Measurements from ENCODE around the gene KLHL10. TPM values are rescaled to one million over a fixed set of nuclear protein-coding genes. Genes with fewer than 3 reads are reported as not detected.

Gene KLHL10
- total and polyA plus RNA-seq, 2 of the 13 experiments (the other 11 are each of a cell fraction or from before 2014, with no cell fraction given), result 0.04 to 0.08 TPM

DNA sequence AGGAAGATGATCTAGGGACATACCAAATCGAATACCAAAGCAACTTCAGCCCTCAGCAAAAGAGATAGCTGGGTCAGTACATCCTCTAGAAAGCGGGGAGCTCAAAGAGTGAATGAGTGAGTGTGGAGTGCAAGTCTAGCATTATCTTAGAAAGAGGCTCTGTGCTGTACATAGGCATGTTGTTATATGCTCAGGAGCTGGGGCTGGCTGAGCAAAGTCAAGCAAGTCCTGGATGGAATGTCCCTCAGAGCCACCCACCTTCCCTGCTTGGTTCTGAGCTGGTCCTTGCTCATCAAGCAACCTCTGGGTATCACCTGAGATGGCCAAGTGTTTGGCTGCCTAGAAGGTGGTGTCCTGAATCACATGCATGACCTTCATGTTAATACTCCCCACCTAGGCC is 32.5 kb downstream of the KLHL10 start:
- no peaks in the 10 kb centered on the region for H3K27me3 ChIP-seq (ENCODE audit: control insufficient read depth in 1 of 2, insufficient read depth in 2 of 2, low read length in 2 of 2)
- no peak for ATAC-seq
- no peaks in the 10 kb centered on the region for H3K9me3 ChIP-seq (ENCODE audit: low read length)
- H3K9ac ChIP-seq (ENCODE audit: insufficient read depth, low read depth, low read length), result no peak overlapping the region
- intact Hi-C loops (cut with micrococcal nuclease; ENCODE audit: unreplicated experiment) (no loop called here), in situ Hi-C loops (cut with HindIII; ENCODE audit: extremely low pct_ligation_motif_present, low pct_unique_long_range_greater_than_20kb) (no loop called here)
- H3K27ac ChIP-seq (ENCODE audit: extremely low read length, insufficient read depth, low read length), result peak overlapping the region; percentile 24
- no peak for DNase-seq (ENCODE audit: low spot score)
- H4K20me1 ChIP-seq (ENCODE audit: insufficient read depth, low read length), result no peaks in the 10 kb centered on the region
- BruUV-seq (replicated peaks), result no TSS peak
- H2AFZ ChIP-seq (ENCODE audit: low read length), result no peak overlapping the region
- no peak overlapping the region for H3K4me3 ChIP-seq (replicated peaks in 1 of 3; ENCODE audit: insufficient read depth in 1 of 3, low read depth in 2 of 3, low read length in 3 of 3)
- peaks cover 65% of the 10 kb centered on the region for H3K4me1 ChIP-seq (ENCODE audit: insufficient read depth, low read length)
- POLR2A ChIA-PET, result interaction anchor here (0.6 to 1.2 kb wide), 4 partner anchors 9 to 182 kb away, joined by 3 to 4 read pairs (median 3); partner anchors contain the start of gene EIF1
- no peak overlapping the region for H3K4me2 ChIP-seq (ENCODE audit: low read depth, low read length)
- no peak for FAIRE-seq
- TF ChIP-seq FOXC1 (CRISPR knock-in tag; IDR thresholded peaks at IDR 0.05; ENCODE audit: borderline replicate concordance) (0 out of 2 replicates have a peak, but pooled peaks have one; percentile 9), RFX3 (CRISPR knock-in tag; IDR thresholded peaks at IDR 0.05) (no peak), ZNF101 (CRISPR knock-in tag; IDR thresholded peaks at IDR 0.05; ENCODE audit: borderline replicate concordance, low read depth) (no peak)
- peaks cover 27 to 52% of the 10 kb centered on the region in 2 experiments for H3K36me3 ChIP-seq (replicated peaks in 1 of 2; ENCODE audit: control insufficient read depth in 1 of 2, insufficient read depth in 2 of 2, low read length in 2 of 2)
- CTCF ChIA-PET (ENCODE audit: low intra/inter-chr PET ratio, low total read pairs), result no interaction called here
- 76% methylated on average over 2 of the region's 2 CpGs for WGBS (ENCODE audit: low lambda C conversion rate)
- H3K79me2 ChIP-seq (ENCODE audit: insufficient read depth, low read length), result no peaks in the 10 kb centered on the region

DNA sequence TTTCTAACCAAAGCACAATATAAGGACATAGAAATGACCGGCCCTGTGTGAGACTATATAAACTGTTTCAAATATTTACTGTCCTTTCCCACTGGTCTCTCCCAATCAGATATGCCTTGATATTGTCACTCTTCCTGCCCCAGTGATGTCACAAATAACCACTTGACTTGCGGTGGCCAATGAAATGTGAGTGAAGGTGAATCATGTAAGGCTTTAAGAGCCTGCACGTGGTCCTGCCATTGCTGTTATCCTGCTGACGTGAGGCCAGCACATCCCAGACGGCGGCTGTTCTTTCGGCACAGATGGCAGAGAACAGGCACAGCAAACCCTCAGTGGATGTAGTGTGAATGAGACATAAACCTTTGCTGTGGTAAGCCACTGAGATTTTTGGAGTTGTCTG is 33.0 kb downstream of the KLHL10 start:
- Histone ChIP-seq H3K9me3 (ENCODE audit: low read length) (no peaks in the 10 kb centered on the region), H3K79me2 (ENCODE audit: insufficient read depth, low read length) (no peaks in the 10 kb centered on the region), H3K4me3 (replicated peaks in 1 of 3; ENCODE audit: insufficient read depth in 1 of 3, low read depth in 2 of 3, low read length in 3 of 3) (no peak overlapping the region), H3K4me1 (ENCODE audit: insufficient read depth, low read length) (peaks cover 66% of the 10 kb centered on the region), H3K4me2 (ENCODE audit: low read depth, low read length) (no peak overlapping the region), H2AFZ (ENCODE audit: low read length) (no peak overlapping the region), H3K27me3 (ENCODE audit: control insufficient read depth in 1 of 2, insufficient read depth in 2 of 2, low read length in 2 of 2) (no peaks in the 10 kb centered on the region), H3K9ac (ENCODE audit: insufficient read depth, low read depth, low read length) (no peak overlapping the region), H3K27ac (ENCODE audit: extremely low read length, insufficient read depth, low read length) (peak overlapping the region; percentile 24), H4K20me1 (ENCODE audit: insufficient read depth, low read length) (no peaks in the 10 kb centered on the region), H3K36me3 (replicated peaks in 1 of 2; ENCODE audit: control insufficient read depth in 1 of 2, insufficient read depth in 2 of 2, low read length in 2 of 2) (peaks cover 27 to 53% of the 10 kb centered on the region in 2 experiments)
- in situ Hi-C loops (cut with HindIII; ENCODE audit: extremely low pct_ligation_motif_present, low pct_unique_long_range_greater_than_20kb), result no loop called here
- WGBS (ENCODE audit: low lambda C conversion rate), result 90% methylated on average over 7 of the region's 7 CpGs
- ChIA-PET POLR2A (interaction anchor here (0.8 to 1.2 kb wide), 3 partner anchors 10 to 182 kb away, joined by 3 read pairs; partner anchors contain the start of gene EIF1), CTCF (ENCODE audit: low intra/inter-chr PET ratio, low total read pairs) (no interaction called here)
- FAIRE-seq (no peak), ATAC-seq (no peak), DNase-seq (ENCODE audit: low spot score) (no peak)
- BruUV-seq (replicated peaks), result no TSS peak
- intact Hi-C loops (cut with micrococcal nuclease; ENCODE audit: unreplicated experiment), result no loop called here
- TF ChIP-seq TBX2 (CRISPR knock-in tag; IDR thresholded peaks at IDR 0.05; ENCODE audit: borderline replicate concordance) (no peak), ZNF737 (CRISPR knock-in tag; IDR thresholded peaks at IDR 0.05; ENCODE audit: borderline replicate concordance) (no peak), SMAD1 (CRISPR knock-in tag; IDR thresholded peaks at IDR 0.05; ENCODE audit: borderline replicate concordance, low read depth) (no peak), CREB1 (IDR thresholded peaks at IDR 0.05) (peak; percentile 42; the same call in 1 of the 2 replicates), CREB1 (CRISPR knock-in tag; IDR thresholded peaks at IDR 0.05) (no peak), ZBTB20 (CRISPR knock-in tag; IDR thresholded peaks at IDR 0.05; ENCODE audit: borderline replicate concordance, low read depth) (no peak), TEF (CRISPR knock-in tag; IDR thresholded peaks at IDR 0.05) (no peak), KMT2A (CRISPR knock-in tag; IDR thresholded peaks at IDR 0.05) (no peak), RBFOX2 (IDR thresholded peaks at IDR 0.05; ENCODE audit: low read depth, low read length) (no peak), NFYB (CRISPR knock-in tag; IDR thresholded peaks at IDR 0.05) (0 out of 2 replicates have a peak, but pooled peaks have one; percentile 27), SIN3A (IDR thresholded peaks at IDR 0.05; ENCODE audit: borderline replicate concordance, low read depth, low read length) (no peak)
- TF ChIP-seq, protein P1, sequence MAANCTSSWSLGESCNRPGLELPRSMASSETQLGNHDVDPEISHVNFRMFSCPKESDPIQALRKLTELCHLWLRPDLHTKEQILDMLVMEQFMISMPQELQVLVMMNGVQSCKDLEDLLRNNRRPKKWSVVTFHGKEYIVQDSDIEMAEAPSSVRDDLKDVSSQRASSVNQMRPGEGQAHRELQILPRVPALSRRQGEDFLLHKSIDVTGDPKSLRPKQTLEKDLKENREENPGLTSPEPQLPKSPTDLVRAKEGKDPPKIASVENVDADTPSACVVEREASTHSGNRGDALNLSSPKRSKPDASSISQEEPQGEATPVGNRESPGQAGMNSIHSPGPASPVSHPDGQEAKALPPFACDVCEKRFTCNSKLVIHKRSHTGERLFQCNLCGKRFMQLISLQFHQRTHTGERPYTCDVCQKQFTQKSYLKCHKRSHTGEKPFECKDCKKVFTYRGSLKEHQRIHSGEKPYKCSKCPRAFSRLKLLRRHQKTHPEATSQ (CRISPR knock-in tag; IDR thresholded peaks at IDR 0.05; ENCODE audit: borderline replicate concordance), result no peak
- TF ChIP-seq, protein P2, sequence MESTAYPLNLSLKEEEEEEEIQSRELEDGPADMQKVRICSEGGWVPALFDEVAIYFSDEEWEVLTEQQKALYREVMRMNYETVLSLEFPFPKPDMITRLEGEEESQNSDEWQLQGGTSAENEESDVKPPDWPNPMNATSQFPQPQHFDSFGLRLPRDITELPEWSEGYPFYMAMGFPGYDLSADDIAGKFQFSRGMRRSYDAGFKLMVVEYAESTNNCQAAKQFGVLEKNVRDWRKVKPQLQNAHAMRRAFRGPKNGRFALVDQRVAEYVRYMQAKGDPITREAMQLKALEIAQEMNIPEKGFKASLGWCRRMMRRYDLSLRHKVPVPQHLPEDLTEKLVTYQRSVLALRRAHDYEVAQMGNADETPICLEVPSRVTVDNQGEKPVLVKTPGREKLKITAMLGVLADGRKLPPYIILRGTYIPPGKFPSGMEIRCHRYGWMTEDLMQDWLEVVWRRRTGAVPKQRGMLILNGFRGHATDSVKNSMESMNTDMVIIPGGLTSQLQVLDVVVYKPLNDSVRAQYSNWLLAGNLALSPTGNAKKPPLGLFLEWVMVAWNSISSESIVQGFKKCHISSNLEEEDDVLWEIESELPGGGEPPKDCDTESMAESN (CRISPR knock-in tag; conservative IDR thresholded peaks at IDR 0.05), result no peak
